OCI-LY1 (cell line): ENCODE data around the gene PREB.

ENCODE experiments used
- H2AFZ ChIP-seq: fragments of 200-600 bp; sonication (generic), shearing (Covaris generic); 2 replicates; pipeline ENCODE4 v1.6.0; 2014; ENCODE audit warnings: antibody characterized with exemption, mild to moderate bottlenecking, low read length
- H3F3A ChIP-seq: fragments of 200-600 bp; sonication (generic), shearing (Covaris generic); 2 replicates; pipeline ENCODE4 v1.6.0; 2014; ENCODE audit warnings: mild to moderate bottlenecking, antibody characterized with exemption, low read length, moderate library complexity; ENCODE audit not compliant: insufficient read depth
- H3K27ac ChIP-seq: fragments of 200-600 bp; sonication (generic); 2 replicates; pipeline ENCODE4 v1.5.1; 2014; ENCODE audit warnings: low read length, mixed run types, mild to moderate bottlenecking, low read depth; ENCODE audit not compliant: poor library complexity, severe bottlenecking
- H3K27me3 ChIP-seq: fragments of 200-600 bp; sonication (generic); 2 replicates; pipeline ENCODE4 v1.6.0; 2014; ENCODE audit warnings: antibody characterized with exemption, mild to moderate bottlenecking, low read length, moderate library complexity; ENCODE audit not compliant: insufficient read depth
- H3K36me3 ChIP-seq: fragments of 200-600 bp; sonication (generic); 2 replicates; pipeline ENCODE4 v1.6.1; 2014; ENCODE audit warnings: mild to moderate bottlenecking, antibody characterized with exemption, low read length, moderate library complexity, mixed read lengths; ENCODE audit not compliant: insufficient read depth
- H3K4me1 ChIP-seq: fragments of 200-600 bp; sonication (generic); 2 replicates; pipeline ENCODE4 v1.5.1; 2014; ENCODE audit warnings: mild to moderate bottlenecking, low read length, moderate library complexity; ENCODE audit not compliant: insufficient read depth, severe bottlenecking
- H3K4me2 ChIP-seq: fragments of 200-600 bp; sonication (generic), shearing (Covaris generic); 2 replicates; pipeline ENCODE4 v1.6.1; 2014; ENCODE audit warnings: low read length
- H3K4me3 ChIP-seq: fragments of 200-600 bp; sonication (generic); 2 replicates; pipeline ENCODE4 v1.5.1; 2014; ENCODE audit warnings: low read length, low read depth, mild to moderate bottlenecking, mixed read lengths; ENCODE audit not compliant: poor library complexity, severe bottlenecking
- H3K79me2 ChIP-seq: fragments of 200-600 bp; shearing (Covaris generic); 2 replicates; pipeline ENCODE4 v1.6.1; 2016; ENCODE audit warnings: mixed run types, low read length, mixed read lengths; ENCODE audit not compliant: insufficient read depth
- H3K9ac ChIP-seq: fragments of 200-600 bp; sonication (generic), shearing (Covaris generic); 2 replicates; pipeline ENCODE4 v1.6.1; 2014; ENCODE audit warnings: mild to moderate bottlenecking, low read length, mixed read lengths
- H3K9me2 ChIP-seq: fragments of 200-600 bp; sonication (generic), shearing (Covaris generic); 2 replicates; pipeline ENCODE4 v1.6.1; 2014; ENCODE audit warnings: low read depth, mild to moderate bottlenecking, low read length, mixed read lengths
- H3K9me3 ChIP-seq: fragments of 200-600 bp; shearing (Covaris generic); 2 replicates; pipeline ENCODE4 v1.6.1; 2014; ENCODE audit warnings: low read length, mixed read lengths
- H4K20me1 ChIP-seq: fragments of 200-600 bp; sonication (generic), shearing (Covaris generic); 2 replicates; pipeline ENCODE4 v1.6.0; 2016; ENCODE audit warnings: mild to moderate bottlenecking, low read length; ENCODE audit not compliant: insufficient read depth
- EZH2 ChIP-seq: fragments of 200-600 bp; sonication (generic), shearing (Covaris generic); IDR thresholded peaks from 2 replicates; pipeline ENCODE4 v1.8.0; 2017; ENCODE audit warnings: borderline replicate concordance, mixed run types, mild to moderate bottlenecking, antibody characterized with exemption, low read length, moderate library complexity, mixed read lengths
- TF ChIP-seq, protein P1 (sequence below): fragments of 200-600 bp; sonication (generic), shearing (Covaris generic); IDR thresholded peaks from 2 replicates; pipeline ENCODE4 v1.5.1; 2017; ENCODE audit warnings: mild to moderate bottlenecking, antibody characterized with exemption, low read length, moderate library complexity, mixed read lengths

Gene PREB

DNA sequence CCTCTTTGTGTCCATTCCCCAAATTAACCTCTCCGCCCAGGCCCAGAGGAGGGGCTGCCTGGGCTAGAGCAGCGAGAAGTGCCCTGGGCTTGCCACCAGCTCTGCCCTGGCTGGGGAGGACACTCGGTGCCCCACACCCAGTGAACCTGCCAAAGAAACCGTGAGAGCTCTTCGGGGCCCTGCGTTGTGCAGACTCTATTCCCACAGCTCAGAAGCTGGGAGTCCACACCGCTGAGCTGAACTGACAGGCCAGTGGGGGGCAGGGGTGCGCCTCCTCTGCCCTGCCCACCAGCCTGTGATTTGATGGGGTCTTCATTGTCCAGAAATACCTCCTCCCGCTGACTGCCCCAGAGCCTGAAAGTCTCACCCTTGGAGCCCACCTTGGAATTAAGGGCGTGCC is 34.4 kb downstream of the PREB start:
- Histone ChIP-seq H3K9me2 (no peaks in the 10 kb centered on the region), H3K9me3 (no peaks in the 10 kb centered on the region), H3K9ac (no peak overlapping the region), H3K36me3 (no peaks in the 10 kb centered on the region), H3F3A (no peaks in the 10 kb centered on the region), H3K27me3 (no peaks in the 10 kb centered on the region; the same call in 1 of the 2 replicates), H3K27ac (no peak overlapping the region), H3K4me1 (peaks cover 11% of the 10 kb centered on the region), H3K4me2 (no peak overlapping the region), H3K4me3 (no peak overlapping the region), H2AFZ (no peak overlapping the region), H3K79me2 (no peaks in the 10 kb centered on the region), H4K20me1 (no peaks in the 10 kb centered on the region)
- TF ChIP-seq EZH2 = no peak
- TF ChIP-seq, protein P1, sequence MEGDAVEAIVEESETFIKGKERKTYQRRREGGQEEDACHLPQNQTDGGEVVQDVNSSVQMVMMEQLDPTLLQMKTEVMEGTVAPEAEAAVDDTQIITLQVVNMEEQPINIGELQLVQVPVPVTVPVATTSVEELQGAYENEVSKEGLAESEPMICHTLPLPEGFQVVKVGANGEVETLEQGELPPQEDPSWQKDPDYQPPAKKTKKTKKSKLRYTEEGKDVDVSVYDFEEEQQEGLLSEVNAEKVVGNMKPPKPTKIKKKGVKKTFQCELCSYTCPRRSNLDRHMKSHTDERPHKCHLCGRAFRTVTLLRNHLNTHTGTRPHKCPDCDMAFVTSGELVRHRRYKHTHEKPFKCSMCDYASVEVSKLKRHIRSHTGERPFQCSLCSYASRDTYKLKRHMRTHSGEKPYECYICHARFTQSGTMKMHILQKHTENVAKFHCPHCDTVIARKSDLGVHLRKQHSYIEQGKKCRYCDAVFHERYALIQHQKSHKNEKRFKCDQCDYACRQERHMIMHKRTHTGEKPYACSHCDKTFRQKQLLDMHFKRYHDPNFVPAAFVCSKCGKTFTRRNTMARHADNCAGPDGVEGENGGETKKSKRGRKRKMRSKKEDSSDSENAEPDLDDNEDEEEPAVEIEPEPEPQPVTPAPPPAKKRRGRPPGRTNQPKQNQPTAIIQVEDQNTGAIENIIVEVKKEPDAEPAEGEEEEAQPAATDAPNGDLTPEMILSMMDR = no peak

DNA sequence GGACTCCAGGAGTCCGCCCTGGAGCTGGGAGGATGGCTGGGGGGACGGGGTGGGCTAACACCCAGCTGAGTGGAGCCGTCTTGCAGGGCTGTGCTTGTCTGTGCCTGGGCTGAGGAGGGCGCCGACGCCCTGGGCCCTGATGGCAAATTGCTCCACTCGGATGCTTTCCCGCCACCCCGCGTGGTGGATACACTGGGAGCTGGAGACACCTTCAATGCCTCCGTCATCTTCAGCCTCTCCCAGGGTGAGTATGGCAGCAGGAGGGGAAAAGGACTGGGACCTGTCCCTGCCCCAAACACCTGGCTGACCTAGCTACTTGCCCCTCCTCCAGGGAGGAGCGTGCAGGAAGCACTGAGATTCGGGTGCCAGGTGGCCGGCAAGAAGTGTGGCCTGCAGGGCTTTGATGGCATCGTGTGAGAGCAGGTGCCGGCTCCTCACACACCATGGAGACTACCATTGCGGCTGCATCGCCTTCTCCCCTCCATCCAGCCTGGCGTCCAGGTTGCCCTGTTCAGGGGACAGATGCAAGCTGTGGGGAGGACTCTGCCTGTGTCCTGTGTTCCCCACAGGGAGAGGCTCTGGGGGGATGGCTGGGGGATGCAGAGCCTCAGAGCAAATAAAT is 35.0 kb downstream of the PREB start:
- Histone ChIP-seq H3K27ac (no peak overlapping the region), H3K9me3 (no peaks in the 10 kb centered on the region), H3K9ac (no peak overlapping the region), H3K4me2 (no peak overlapping the region), H4K20me1 (no peaks in the 10 kb centered on the region), H3F3A (no peaks in the 10 kb centered on the region), H3K9me2 (no peaks in the 10 kb centered on the region), H3K79me2 (no peaks in the 10 kb centered on the region), H3K4me3 (no peak overlapping the region), H3K36me3 (no peaks in the 10 kb centered on the region), H3K4me1 (peaks cover 11% of the 10 kb centered on the region), H3K27me3 (no peaks in the 10 kb centered on the region; the same call in 1 of the 2 replicates), H2AFZ (no peak overlapping the region)
- TF ChIP-seq, protein P1 = no peak
- no peak for TF ChIP-seq EZH2

DNA sequence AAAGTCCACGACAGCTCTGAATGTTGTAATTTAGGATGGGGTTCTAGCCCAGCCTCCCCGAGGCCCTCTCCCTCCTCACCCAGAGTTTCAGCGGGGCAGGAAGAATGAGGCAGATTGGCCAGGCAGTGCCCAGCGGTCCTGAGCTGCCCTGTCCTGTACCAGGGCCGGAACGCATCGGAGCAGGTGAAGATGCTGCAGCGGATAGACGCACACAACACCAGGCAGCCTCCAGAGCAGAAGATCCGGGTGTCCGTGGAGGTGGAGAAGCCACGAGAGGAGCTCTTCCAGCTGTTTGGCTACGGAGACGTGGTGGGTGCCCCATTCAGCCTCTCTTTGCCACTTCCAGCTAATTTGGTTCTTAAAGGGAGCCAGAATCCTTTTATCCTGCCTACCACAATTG is 37.1 kb downstream of the PREB start:
- Histone ChIP-seq H3F3A (no peaks in the 10 kb centered on the region), H4K20me1 (no peaks in the 10 kb centered on the region), H3K79me2 (no peaks in the 10 kb centered on the region), H3K9ac (no peak overlapping the region), H2AFZ (no peak overlapping the region), H3K4me2 (no peak overlapping the region), H3K9me3 (no peaks in the 10 kb centered on the region), H3K27me3 (no peaks in the 10 kb centered on the region; the same call in 1 of the 2 replicates), H3K4me1 (peaks cover 11% of the 10 kb centered on the region), H3K9me2 (no peaks in the 10 kb centered on the region), H3K4me3 (no peak overlapping the region), H3K27ac (no peak overlapping the region), H3K36me3 (no peaks in the 10 kb centered on the region)
- TF ChIP-seq EZH2 = no peak
- TF ChIP-seq, protein P1 = no peak
